HCT116 (cell line): ENCODE data around the gene OTULIN. TPM values are rescaled to one million over a fixed set of nuclear protein-coding genes. Genes with fewer than 3 reads are reported as not detected.

Experiments used
- ATAC-seq: fragments of 200-7000 bp; cut with Tn5 transposase; 2 replicates; pipeline ENCODE4 v1.9.1; 2020; ENCODE audit warnings: mild to moderate bottlenecking, moderate library complexity
- BruUV-seq: library from RNA; stranded (reverse); fragments of 400-500 nt; replicated peaks from 2 replicates; lab custom pipeline; 2021; lab: Mats Ljungman, UMichigan
- CTCF ChIA-PET: fragments of 300-600 bp; sonication (Branson Sonifier 250); formaldehyde crosslinking; loops from one replicate; lab custom pipeline; 2021; ENCODE audit warnings: antibody characterized with exemption; lab: Charles Lee
- POLR2A ChIA-PET: fragments of 300-600, 350-600 bp; sonication (Branson Sonifier 250); formaldehyde crosslinking; loops from one replicate; lab custom pipeline; 2021; ENCODE audit warnings: antibody characterized with exemption; lab: Charles Lee
- RAD21 ChIA-PET, 2 experiments: fragments of 300-600 bp; sonication (Branson Sonifier 250); formaldehyde crosslinking; loops; one replicate each; lab custom pipeline; 2023; ENCODE audit warnings: low total read pairs in 2 of 2; ENCODE audit not compliant: uncharacterized antibody in 2 of 2, unreplicated experiment in 2 of 2, low non-redundant PET in 1 of 2; lab: Charles Lee
- DNase-seq: peaks from one replicate; pipeline ENCODE4 v3.0.0-alpha.2; 2010; ENCODE audit warnings: low read depth, low spot score
- H2AFZ ChIP-seq: fragments of 200-600 bp; shearing (Covaris generic), sonication (generic); 2 replicates; pipeline ENCODE4 v1.6.1; 2017; ENCODE audit warnings: low read depth, mixed run types, mixed read lengths, antibody characterized with exemption, low read length; ENCODE audit not compliant: poor library complexity, severe bottlenecking
- H3K27ac ChIP-seq: 2 replicates; pipeline ENCODE4 v1.5.1; 2012; ENCODE audit warnings: low read depth, low read length
- H3K27me3 ChIP-seq: fragments of 200-600 bp; sonication (generic); 2 replicates; pipeline ENCODE4 v1.6.1; 2016; ENCODE audit warnings: mixed run types, low read length, mixed read lengths; ENCODE audit not compliant: insufficient read depth
- H3K36me3 ChIP-seq, 2 experiments: fragments of 200-500 bp in 1 of 2; fragments of 200-600 bp in 1 of 2; sonication (Bioruptor generic) in 1 of 2; sonication (generic) in 1 of 2; 2 replicates each; pipeline versions ENCODE4 v1.5.1 to v1.6.1; 2014 to 2016; ENCODE audit warnings: low read length in 2 of 2, inconsistent platforms in 1 of 2, mixed read lengths in 1 of 2, mixed run types in 1 of 2; ENCODE audit not compliant: insufficient read depth in 2 of 2, control insufficient read depth in 1 of 2
- H3K4me1 ChIP-seq, 2 experiments: fragments of 200-600 bp in 1 of 2; sonication (generic) in 1 of 2; 2 replicates each; pipeline versions ENCODE4 v1.5.1 to v1.6.1; 2012 to 2017; ENCODE audit warnings: low read length in 2 of 2, inconsistent platforms in 1 of 2, mild to moderate bottlenecking in 1 of 2, mixed read lengths in 1 of 2, mixed run types in 1 of 2, moderate library complexity in 1 of 2; ENCODE audit not compliant: insufficient read depth in 2 of 2, control insufficient read depth in 1 of 2
- H3K4me2 ChIP-seq: fragments of 200-600 bp; sonication (generic); 2 replicates; pipeline ENCODE4 v1.6.1; 2017; ENCODE audit warnings: mixed run types, low read length, mixed read lengths
- H3K4me3 ChIP-seq, 2 experiments: fragments of 200-600 bp in 1 of 2; sonication (generic) in 1 of 2; replicated peaks in 1 of 2; 2 replicates each; pipeline ENCODE4 v1.5.1; 2011 to 2016; ENCODE audit warnings: low read length in 2 of 2, control low read depth in 1 of 2, low read depth in 1 of 2, mild to moderate bottlenecking in 1 of 2, mixed read lengths in 1 of 2, mixed run types in 1 of 2
- H3K79me2 ChIP-seq: fragments of 200-600 bp; sonication (generic); 2 replicates; pipeline ENCODE4 v1.6.1; 2017; ENCODE audit warnings: mild to moderate bottlenecking, mixed run types, low read length, moderate library complexity, mixed read lengths; ENCODE audit not compliant: insufficient read depth
- H3K9ac ChIP-seq: fragments of 200-600 bp; sonication (generic); 2 replicates; pipeline ENCODE4 v1.6.1; 2016; ENCODE audit warnings: low read length, mixed read lengths
- H3K9me2 ChIP-seq: fragments of 200-600 bp; sonication (generic), shearing (Covaris generic); 2 replicates; pipeline ENCODE4 v1.6.1; 2017; ENCODE audit warnings: mixed run types, mild to moderate bottlenecking, moderate library complexity; ENCODE audit not compliant: insufficient read depth
- H3K9me3 ChIP-seq, 2 experiments: fragments of 200-500 bp in 1 of 2; fragments of 200-600 bp in 1 of 2; sonication (Bioruptor generic) in 1 of 2; sonication (generic) in 1 of 2; 2 replicates each; pipeline ENCODE4 v1.6.1; 2014 to 2017; ENCODE audit warnings: low read length in 2 of 2, mixed read lengths in 2 of 2, inconsistent platforms in 1 of 2, low read depth in 1 of 2, mild to moderate bottlenecking in 1 of 2, mixed run types in 1 of 2, moderate library complexity in 1 of 2; ENCODE audit not compliant: control insufficient read depth in 1 of 2, insufficient read depth in 1 of 2
- H4K20me1 ChIP-seq: fragments of 200-600 bp; sonication (generic), shearing (Covaris generic); 2 replicates; pipeline ENCODE4 v1.6.1; 2017; ENCODE audit warnings: mixed run types, mild to moderate bottlenecking, moderate library complexity; ENCODE audit not compliant: insufficient read depth
- CBX3 ChIP-seq: IDR thresholded peaks from 2 replicates; pipeline ENCODE4 v1.6.1; 2012; ENCODE audit warnings: low read depth
- ELF1 ChIP-seq: IDR thresholded peaks from 2 replicates; pipeline ENCODE4 v1.6.1; 2012; ENCODE audit warnings: low read depth, borderline replicate concordance
- EZH2 ChIP-seq: fragments of 200-600 bp; sonication (generic); IDR thresholded peaks from 2 replicates; pipeline ENCODE4 v1.6.1; 2017; ENCODE audit warnings: antibody characterized with exemption, mixed run types
- EZH2phosphoT487 ChIP-seq: fragments of 200-600 bp; IDR thresholded peaks from 2 replicates; pipeline ENCODE4 v1.6.1; 2018; ENCODE audit warnings: antibody characterized with exemption, borderline replicate concordance
- FOSL1 ChIP-seq: IDR thresholded peaks from 2 replicates; pipeline ENCODE4 v1.6.1; 2012; ENCODE audit warnings: low read depth
- POLR2A ChIP-seq: IDR thresholded peaks from 2 replicates; pipeline ENCODE4 v1.7.0; 2011; ENCODE audit warnings: borderline replicate concordance; ENCODE audit not compliant: insufficient read depth, insufficient read length; ENCODE audit errors: extremely low read depth
- RAD21 ChIP-seq: IDR thresholded peaks from 2 replicates; pipeline ENCODE4 v1.6.1; 2012; ENCODE audit warnings: low read depth, mild to moderate bottlenecking
- SIN3A ChIP-seq: IDR thresholded peaks from 2 replicates; pipeline ENCODE4 v1.6.1; 2012; ENCODE audit warnings: low read depth
- SP1 ChIP-seq: IDR thresholded peaks from 2 replicates; pipeline ENCODE4 v1.6.1; 2012; ENCODE audit warnings: low read depth
- TCF7L2 ChIP-seq: IDR thresholded peaks from 2 replicates; pipeline ENCODE4 v1.7.0; 2011; ENCODE audit warnings: borderline replicate concordance, inconsistent platforms; ENCODE audit not compliant: insufficient read depth, insufficient read length; ENCODE audit errors: extremely low read depth
- ZFX ChIP-seq: fragments of 450-650 bp; IDR thresholded peaks from 2 replicates; pipeline ENCODE4 v1.6.1; 2017
- intact Hi-C: fragments of 100-400 bp; cut with micrococcal nuclease; formaldehyde crosslinking; loops from 2 replicates; pipeline ENCODE4 v1.10.0; 2022
- total RNA-seq: library from RNA; stranded (reverse); gene quantifications from one replicate; pipeline ENCODE4 v1.2.1, GENCODE V29; 2021; ENCODE audit not compliant: unreplicated experiment
- TF ChIP-seq, protein P1 (sequence below): IDR thresholded peaks from 2 replicates; pipeline ENCODE4 v1.6.1; 2012
- TF ChIP-seq, protein P2 (sequence below): IDR thresholded peaks from 2 replicates; pipeline ENCODE4 v1.6.1; 2012

Gene OTULIN
- total RNA-seq, 1 experiment from 2014 or later: 25.7 TPM

DNA sequence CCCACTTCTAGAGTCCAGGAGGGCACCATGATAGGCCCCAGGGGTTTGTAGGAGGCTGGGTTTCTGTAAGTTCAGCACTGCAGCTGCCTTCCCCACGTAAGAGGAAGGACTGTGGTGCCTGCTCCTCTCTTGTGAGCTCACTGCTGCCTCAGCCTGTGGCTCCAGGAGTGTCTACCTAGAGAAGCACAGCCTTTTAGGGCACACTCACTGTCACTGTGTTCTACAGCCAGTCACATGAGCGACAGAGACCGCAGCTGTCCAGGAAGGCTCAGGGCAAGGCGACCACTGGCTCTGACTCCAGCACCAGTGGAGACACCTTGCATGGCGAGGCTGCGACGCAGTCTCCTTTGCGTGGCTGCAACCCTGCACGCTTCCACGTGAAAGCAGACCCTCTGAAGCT is 72.8 kb downstream of the OTULIN start (continued):
- TF ChIP-seq EZH2phosphoT487: no peak
- TF ChIP-seq, all 23 proteins: peak for 0

DNA sequence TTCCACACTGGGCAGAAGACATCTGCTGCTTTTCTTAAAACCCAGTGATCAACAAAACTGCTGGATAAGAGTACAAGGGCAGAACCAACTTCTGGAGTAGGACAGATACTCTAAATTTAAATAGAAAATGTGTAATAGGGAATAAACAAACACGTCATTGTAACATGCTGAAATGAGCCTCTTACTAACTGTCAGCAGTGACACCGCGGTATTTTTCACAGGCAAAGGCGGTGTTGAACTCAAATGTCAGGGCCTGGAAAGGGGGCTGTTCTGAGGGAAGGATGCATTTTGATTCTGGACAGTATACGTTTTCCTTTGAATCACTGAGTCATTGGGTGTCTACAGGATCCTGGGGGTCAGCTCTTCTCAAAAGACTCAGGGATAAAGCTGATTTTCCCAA is 73.5 kb downstream of the OTULIN start:
- Histone ChIP-seq H3K4me2 (no peak overlapping the region), H2AFZ (no peak overlapping the region), H3K4me3 (no peak overlapping the region), H3K9ac (no peak overlapping the region), H3K9me3 (no peaks in the 10 kb centered on the region), H4K20me1 (no peaks in the 10 kb centered on the region), H3K27ac (no peak overlapping the region), H3K36me3 (no peaks in the 10 kb centered on the region), H3K9me2 (no peaks in the 10 kb centered on the region), H3K79me2 (no peaks in the 10 kb centered on the region), H3K27me3 (no peaks in the 10 kb centered on the region), H3K4me1 (no peaks in the 10 kb centered on the region)
- TF ChIP-seq CBX3: no peak
- TF ChIP-seq, protein P1, sequence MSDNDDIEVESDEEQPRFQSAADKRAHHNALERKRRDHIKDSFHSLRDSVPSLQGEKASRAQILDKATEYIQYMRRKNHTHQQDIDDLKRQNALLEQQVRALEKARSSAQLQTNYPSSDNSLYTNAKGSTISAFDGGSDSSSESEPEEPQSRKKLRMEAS: no peak
- TF ChIP-seq EZH2: no peak
- no peak for TF ChIP-seq TCF7L2
- TF ChIP-seq ZFX: no peak
- no peak for TF ChIP-seq FOSL1
- TF ChIP-seq POLR2A: no peak
- no peak for TF ChIP-seq RAD21
- TF ChIP-seq SP1: no peak
- no peak for TF ChIP-seq SIN3A
- TF ChIP-seq, protein P2, sequence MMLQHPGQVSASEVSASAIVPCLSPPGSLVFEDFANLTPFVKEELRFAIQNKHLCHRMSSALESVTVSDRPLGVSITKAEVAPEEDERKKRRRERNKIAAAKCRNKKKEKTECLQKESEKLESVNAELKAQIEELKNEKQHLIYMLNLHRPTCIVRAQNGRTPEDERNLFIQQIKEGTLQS: no peak
- no peak for TF ChIP-seq ELF1
- BruUV-seq: no TSS peak
- CTCF ChIA-PET: no interaction called here
- intact Hi-C loops: no loop called here
- POLR2A ChIA-PET: no interaction called here
- ATAC-seq: no peak
- RAD21 ChIA-PET: no interaction called here
- no peak for DNase-seq
